OCI-LY1 (cell line): ENCODE measurements around the gene TMEM100.

Experiments
- H2AFZ ChIP-seq: fragments of 200-600 bp; sonication (generic), shearing (Covaris generic); 2 replicates; pipeline ENCODE4 v1.6.0; 2014; ENCODE audit warnings: antibody characterized with exemption, mild to moderate bottlenecking, low read length
- H3F3A ChIP-seq: fragments of 200-600 bp; sonication (generic), shearing (Covaris generic); 2 replicates; pipeline ENCODE4 v1.6.0; 2014; ENCODE audit warnings: mild to moderate bottlenecking, antibody characterized with exemption, low read length, moderate library complexity; ENCODE audit not compliant: insufficient read depth
- H3K27ac ChIP-seq: fragments of 200-600 bp; sonication (generic); 2 replicates; pipeline ENCODE4 v1.5.1; 2014; ENCODE audit warnings: low read length, mixed run types, mild to moderate bottlenecking, low read depth; ENCODE audit not compliant: poor library complexity, severe bottlenecking
- H3K27me3 ChIP-seq: fragments of 200-600 bp; sonication (generic); 2 replicates; pipeline ENCODE4 v1.6.0; 2014; ENCODE audit warnings: antibody characterized with exemption, mild to moderate bottlenecking, low read length, moderate library complexity; ENCODE audit not compliant: insufficient read depth
- H3K36me3 ChIP-seq: fragments of 200-600 bp; sonication (generic); 2 replicates; pipeline ENCODE4 v1.6.1; 2014; ENCODE audit warnings: mild to moderate bottlenecking, antibody characterized with exemption, low read length, moderate library complexity, mixed read lengths; ENCODE audit not compliant: insufficient read depth
- H3K4me1 ChIP-seq: fragments of 200-600 bp; sonication (generic); 2 replicates; pipeline ENCODE4 v1.5.1; 2014; ENCODE audit warnings: mild to moderate bottlenecking, low read length, moderate library complexity; ENCODE audit not compliant: insufficient read depth, severe bottlenecking
- H3K4me2 ChIP-seq: fragments of 200-600 bp; sonication (generic), shearing (Covaris generic); 2 replicates; pipeline ENCODE4 v1.6.1; 2014; ENCODE audit warnings: low read length
- H3K4me3 ChIP-seq: fragments of 200-600 bp; sonication (generic); 2 replicates; pipeline ENCODE4 v1.5.1; 2014; ENCODE audit warnings: low read length, low read depth, mild to moderate bottlenecking, mixed read lengths; ENCODE audit not compliant: poor library complexity, severe bottlenecking
- H3K79me2 ChIP-seq: fragments of 200-600 bp; shearing (Covaris generic); 2 replicates; pipeline ENCODE4 v1.6.1; 2016; ENCODE audit warnings: mixed run types, low read length, mixed read lengths; ENCODE audit not compliant: insufficient read depth
- H3K9ac ChIP-seq: fragments of 200-600 bp; sonication (generic), shearing (Covaris generic); 2 replicates; pipeline ENCODE4 v1.6.1; 2014; ENCODE audit warnings: mild to moderate bottlenecking, low read length, mixed read lengths
- H3K9me2 ChIP-seq: fragments of 200-600 bp; sonication (generic), shearing (Covaris generic); 2 replicates; pipeline ENCODE4 v1.6.1; 2014; ENCODE audit warnings: low read depth, mild to moderate bottlenecking, low read length, mixed read lengths
- H3K9me3 ChIP-seq: fragments of 200-600 bp; shearing (Covaris generic); 2 replicates; pipeline ENCODE4 v1.6.1; 2014; ENCODE audit warnings: low read length, mixed read lengths
- H4K20me1 ChIP-seq: fragments of 200-600 bp; sonication (generic), shearing (Covaris generic); 2 replicates; pipeline ENCODE4 v1.6.0; 2016; ENCODE audit warnings: mild to moderate bottlenecking, low read length; ENCODE audit not compliant: insufficient read depth
- EZH2 ChIP-seq: fragments of 200-600 bp; sonication (generic), shearing (Covaris generic); IDR thresholded peaks from 2 replicates; pipeline ENCODE4 v1.8.0; 2017; ENCODE audit warnings: borderline replicate concordance, mixed run types, mild to moderate bottlenecking, antibody characterized with exemption, low read length, moderate library complexity, mixed read lengths
- TF ChIP-seq, protein P1 (sequence below): fragments of 200-600 bp; sonication (generic), shearing (Covaris generic); IDR thresholded peaks from 2 replicates; pipeline ENCODE4 v1.5.1; 2017; ENCODE audit warnings: mild to moderate bottlenecking, antibody characterized with exemption, low read length, moderate library complexity, mixed read lengths

TMEM100 gene, protein sequence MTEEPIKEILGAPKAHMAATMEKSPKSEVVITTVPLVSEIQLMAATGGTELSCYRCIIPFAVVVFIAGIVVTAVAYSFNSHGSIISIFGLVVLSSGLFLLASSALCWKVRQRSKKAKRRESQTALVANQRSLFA

DNA sequence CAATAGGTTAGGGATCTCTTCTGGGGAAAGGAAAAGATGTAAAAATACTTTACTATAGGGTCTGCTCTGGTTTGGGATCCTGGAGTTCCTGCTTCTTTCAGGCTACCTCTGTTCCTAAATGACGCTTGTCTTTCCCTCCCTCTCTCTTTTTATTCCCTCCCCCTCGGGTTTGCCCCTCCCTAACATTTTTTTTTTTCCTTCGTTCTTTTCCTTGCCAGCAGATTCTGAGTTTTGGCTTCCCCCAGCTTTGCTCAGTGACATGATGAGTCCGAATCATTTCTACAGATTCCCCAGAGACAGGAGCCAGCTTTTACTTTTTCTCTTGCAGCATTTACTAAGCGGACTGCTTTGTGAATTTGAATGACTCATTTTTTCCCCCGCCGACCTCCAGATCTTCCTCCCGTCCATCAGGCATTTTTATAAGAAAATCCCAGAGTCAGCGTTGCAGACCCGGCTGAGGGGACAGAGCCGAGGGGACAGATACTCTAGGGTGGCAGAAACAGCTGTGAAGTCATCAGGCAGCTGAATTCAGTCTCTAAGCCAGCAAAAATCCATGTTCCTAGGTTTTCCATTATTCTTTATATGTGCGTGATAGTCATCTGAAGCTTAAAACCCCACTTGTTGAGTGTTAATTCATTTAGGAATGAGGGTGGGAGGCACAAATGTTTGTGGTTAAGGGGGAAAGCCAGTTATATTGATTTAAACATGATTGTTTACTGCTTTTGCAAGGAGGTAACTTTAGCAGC, at the start of gene TMEM100:
TMEM100 (minus strand) TSS at position 123 of the 746 bp plus-strand sequence. CDS start 1,794 bp downstream, outside the sequence.
- H2AFZ ChIP-seq, result no peak within 1 kb of the TSS
- H3K27ac ChIP-seq, result no peak within 1 kb of the TSS
- no peaks in the 10 kb centered on the region for H3F3A ChIP-seq
- no peak within 1 kb of the TSS for H3K4me3 ChIP-seq
- no peak within 1 kb of the TSS for H3K4me2 ChIP-seq
- H3K79me2 ChIP-seq, result no peaks in the 10 kb centered on the region
- no peak for TF ChIP-seq EZH2
- TF ChIP-seq, protein P1, sequence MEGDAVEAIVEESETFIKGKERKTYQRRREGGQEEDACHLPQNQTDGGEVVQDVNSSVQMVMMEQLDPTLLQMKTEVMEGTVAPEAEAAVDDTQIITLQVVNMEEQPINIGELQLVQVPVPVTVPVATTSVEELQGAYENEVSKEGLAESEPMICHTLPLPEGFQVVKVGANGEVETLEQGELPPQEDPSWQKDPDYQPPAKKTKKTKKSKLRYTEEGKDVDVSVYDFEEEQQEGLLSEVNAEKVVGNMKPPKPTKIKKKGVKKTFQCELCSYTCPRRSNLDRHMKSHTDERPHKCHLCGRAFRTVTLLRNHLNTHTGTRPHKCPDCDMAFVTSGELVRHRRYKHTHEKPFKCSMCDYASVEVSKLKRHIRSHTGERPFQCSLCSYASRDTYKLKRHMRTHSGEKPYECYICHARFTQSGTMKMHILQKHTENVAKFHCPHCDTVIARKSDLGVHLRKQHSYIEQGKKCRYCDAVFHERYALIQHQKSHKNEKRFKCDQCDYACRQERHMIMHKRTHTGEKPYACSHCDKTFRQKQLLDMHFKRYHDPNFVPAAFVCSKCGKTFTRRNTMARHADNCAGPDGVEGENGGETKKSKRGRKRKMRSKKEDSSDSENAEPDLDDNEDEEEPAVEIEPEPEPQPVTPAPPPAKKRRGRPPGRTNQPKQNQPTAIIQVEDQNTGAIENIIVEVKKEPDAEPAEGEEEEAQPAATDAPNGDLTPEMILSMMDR, result no peak
- H4K20me1 ChIP-seq, result no peaks in the 10 kb centered on the region
- H3K9me3 ChIP-seq, result no peaks in the 10 kb centered on the region
- H3K9me2 ChIP-seq, result no peaks in the 10 kb centered on the region
- no peak within 1 kb of the TSS for H3K9ac ChIP-seq
- no peaks in the 10 kb centered on the region for H3K27me3 ChIP-seq
- H3K4me1 ChIP-seq, result no peaks in the 10 kb centered on the region
- no peaks in the 10 kb centered on the region for H3K36me3 ChIP-seq

DNA sequence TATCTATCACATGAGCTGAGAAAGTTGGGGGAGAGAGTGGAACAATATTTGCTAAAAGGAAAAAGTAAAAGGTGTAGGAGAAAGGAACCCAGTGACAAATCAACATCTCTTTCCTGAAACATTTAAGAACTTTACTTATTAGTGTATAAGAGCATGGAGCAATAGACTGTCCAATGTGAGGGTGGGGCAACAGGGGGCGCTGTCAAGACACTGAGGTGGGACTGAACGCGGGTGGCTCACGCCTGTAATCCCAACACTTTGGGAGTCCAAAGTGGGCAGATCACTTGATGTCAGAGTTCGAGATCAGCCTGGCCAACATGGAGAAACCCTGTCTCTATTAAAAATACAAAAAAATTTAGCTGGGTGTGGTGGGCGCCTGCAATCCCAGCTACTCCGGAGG, 49.4 kb upstream of the TMEM100 start:
- H3K9me2 ChIP-seq, result no peaks in the 10 kb centered on the region
- no peaks in the 10 kb centered on the region for H3K27me3 ChIP-seq
- H3F3A ChIP-seq, result no peaks in the 10 kb centered on the region
- H3K27ac ChIP-seq, result no peak overlapping the region
- no peak overlapping the region for H3K4me3 ChIP-seq
- no peaks in the 10 kb centered on the region for H4K20me1 ChIP-seq
- H3K4me1 ChIP-seq, result no peaks in the 10 kb centered on the region
- H3K4me2 ChIP-seq, result no peak overlapping the region
- no peaks in the 10 kb centered on the region for H3K9me3 ChIP-seq
- TF ChIP-seq EZH2, result no peak
- TF ChIP-seq, protein P1, result no peak
- H3K36me3 ChIP-seq, result no peaks in the 10 kb centered on the region
- no peaks in the 10 kb centered on the region for H3K79me2 ChIP-seq
- no peak overlapping the region for H2AFZ ChIP-seq
- no peak overlapping the region for H3K9ac ChIP-seq

DNA sequence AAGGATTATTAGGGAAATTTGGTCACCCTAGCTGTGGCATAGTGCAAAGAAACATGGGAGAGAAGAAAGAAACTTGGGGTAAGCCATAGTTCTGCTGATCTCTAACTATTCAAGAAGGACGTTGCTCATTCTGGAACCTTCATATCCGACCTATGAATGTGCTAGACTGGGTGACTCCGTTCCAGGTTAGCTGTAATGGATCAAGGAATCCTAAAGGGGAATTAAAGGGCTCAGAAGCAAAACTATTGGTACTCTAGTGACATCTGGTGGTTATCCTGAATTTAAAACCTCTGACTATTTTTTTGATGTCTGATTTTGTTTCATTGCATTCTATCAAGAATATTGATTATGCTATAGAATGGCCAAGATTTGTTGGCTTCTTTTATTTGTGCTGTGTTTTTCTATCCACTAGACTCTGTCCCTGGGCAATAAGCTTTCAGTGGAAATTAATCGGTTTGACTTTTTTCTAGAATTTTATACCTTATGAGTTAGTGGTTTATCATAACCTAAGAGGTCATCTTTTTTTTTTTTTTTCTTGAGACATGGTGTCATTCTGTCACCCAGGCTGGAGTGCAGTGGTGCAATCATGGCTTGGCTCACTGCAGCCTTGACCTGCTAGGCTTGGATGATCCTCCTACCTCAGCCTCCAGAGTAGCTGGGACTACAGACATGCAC, 47.7 kb upstream of the TMEM100 start:
- Histone ChIP-seq H4K20me1 (no peaks in the 10 kb centered on the region), H3K4me2 (no peak overlapping the region)

More for the DNA sequence above, 47.7 kb upstream of the TMEM100 start:
- TF ChIP-seq, protein P1, result peak; percentile 64
- TF ChIP-seq EZH2, result no peak
- no peak overlapping the region for H3K4me3 ChIP-seq
- no peaks in the 10 kb centered on the region for H3K27me3 ChIP-seq
- H3K4me1 ChIP-seq, result no peaks in the 10 kb centered on the region
- H3K9me3 ChIP-seq, result no peaks in the 10 kb centered on the region
- H3F3A ChIP-seq, result no peaks in the 10 kb centered on the region
- no peaks in the 10 kb centered on the region for H3K36me3 ChIP-seq
- no peak overlapping the region for H2AFZ ChIP-seq
- H3K79me2 ChIP-seq, result no peaks in the 10 kb centered on the region
- no peaks in the 10 kb centered on the region for H3K9me2 ChIP-seq
- no peak overlapping the region for H3K9ac ChIP-seq
- no peak overlapping the region for H3K27ac ChIP-seq
